GM21529 (cell line): ENCODE results near the gene HMGCL.
A peak's percentile ranks its signal among the peaks of the same experiment; 100 is the strongest.
"Not testable (repeated sequence)": the region's sequence is repeated elsewhere in the genome, so short reads cannot be mapped to it uniquely, and the experiment has no call there.

Experiments
- ATAC-seq: cut with Tn5 transposase; IDR thresholded peaks from one replicate; pipeline ENCODE4 v1.9.1; 2021; ENCODE audit not compliant: unreplicated experiment

The HMGCL gene

DNA sequence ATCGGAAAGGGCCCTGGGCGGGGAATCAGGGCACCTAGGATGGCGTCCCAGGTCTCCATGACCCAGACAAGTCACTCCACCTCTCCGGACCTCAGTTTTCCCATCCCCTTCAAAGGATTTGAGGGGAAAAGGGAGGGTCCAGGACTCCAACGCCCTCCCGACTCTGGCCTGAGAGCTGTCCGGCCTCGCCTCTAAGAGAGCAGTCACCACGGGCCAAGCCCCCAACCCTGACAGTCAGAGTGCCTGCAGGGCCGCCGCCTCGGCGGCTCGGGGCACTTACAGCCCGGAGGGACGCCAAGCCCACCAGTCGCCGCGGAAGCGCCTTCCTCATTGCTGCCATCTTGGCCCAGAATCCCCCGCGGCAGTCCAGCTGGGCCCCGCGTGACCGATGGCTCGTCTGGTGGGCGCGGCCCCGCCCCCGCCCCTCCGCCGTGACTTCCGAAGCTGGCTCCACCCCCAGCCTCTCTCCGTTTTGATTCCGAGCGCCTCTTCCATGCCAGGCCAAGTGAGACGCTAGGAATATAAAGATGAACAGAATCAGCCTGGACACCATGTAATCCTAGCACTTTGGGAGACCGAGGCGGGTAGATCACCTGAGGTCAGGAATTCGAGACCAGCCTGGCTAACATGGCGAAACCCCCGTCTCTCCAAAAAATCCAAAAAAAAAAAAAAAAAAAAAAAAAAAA is at the start of gene HMGCL:
Gene HMGCL, minus strand, starts transcription at position 354 of the 686 bp plus-strand sequence. Its CDS starts 14 bp downstream, at position 340.
- peak; percentile 82 for ATAC-seq

DNA sequence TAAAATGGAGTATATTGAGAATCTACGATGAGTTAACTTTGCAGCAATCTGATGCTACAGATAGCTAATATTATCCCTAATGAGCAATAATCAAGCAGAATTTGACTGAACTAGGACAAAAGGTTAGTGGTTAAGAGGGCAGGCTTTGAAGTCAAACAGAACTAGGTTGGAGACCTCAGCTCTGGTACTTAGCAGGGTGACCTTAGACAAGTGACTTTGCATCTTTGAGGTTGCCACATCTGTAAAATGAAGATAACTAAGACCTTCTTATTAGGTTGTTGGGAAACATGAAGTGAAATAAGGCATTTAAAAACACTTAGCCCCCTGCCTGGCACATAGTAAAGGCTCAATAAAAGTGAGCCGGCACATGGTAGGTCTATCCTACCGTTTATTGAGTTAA is 47.2 kb upstream of the HMGCL start:
- no peak for ATAC-seq

DNA sequence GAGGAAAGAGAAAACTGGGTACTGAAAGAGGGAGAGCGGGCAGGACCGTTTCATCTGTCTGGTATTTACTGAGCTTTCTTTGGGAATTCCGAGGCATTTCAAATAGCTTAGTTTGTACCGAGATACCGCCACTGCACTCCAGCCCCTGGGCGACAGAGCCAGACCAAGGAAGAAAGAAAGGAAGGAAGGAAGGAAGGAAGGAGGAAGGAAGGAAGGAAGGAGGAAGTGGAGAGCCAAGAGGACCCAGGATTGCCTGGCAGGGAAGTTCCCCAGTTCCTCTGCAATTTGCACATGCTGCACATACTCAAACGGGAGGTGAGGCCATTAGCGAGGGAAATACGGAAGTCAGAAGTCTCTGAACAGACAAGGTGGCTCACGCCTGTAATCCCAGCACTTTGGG is 43.8 kb upstream of the HMGCL start:
- no peak for ATAC-seq

DNA sequence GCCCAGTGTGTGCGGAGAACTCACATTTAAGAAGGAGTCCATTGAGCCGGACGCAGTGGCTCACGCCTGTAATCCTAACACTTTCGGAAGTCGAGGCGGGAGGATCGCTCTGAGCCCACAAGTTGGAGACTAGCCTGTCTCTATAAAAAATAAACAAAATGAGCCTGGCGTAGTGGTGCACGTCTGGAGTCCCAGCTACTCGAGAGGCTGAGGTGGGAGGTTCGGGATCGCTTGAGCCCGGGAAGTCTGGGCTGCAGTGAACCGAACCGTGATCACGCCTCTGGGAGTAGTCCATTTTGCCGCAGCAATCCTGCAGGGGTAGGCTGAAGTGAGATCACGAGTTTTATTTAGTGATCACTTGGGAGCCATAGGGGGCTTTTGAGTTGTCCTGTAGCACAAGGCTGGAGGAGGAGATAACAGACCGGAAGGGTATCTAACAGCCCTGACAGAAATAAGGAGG is 43.4 kb upstream of the HMGCL start:
- peak; percentile 11 for ATAC-seq

DNA sequence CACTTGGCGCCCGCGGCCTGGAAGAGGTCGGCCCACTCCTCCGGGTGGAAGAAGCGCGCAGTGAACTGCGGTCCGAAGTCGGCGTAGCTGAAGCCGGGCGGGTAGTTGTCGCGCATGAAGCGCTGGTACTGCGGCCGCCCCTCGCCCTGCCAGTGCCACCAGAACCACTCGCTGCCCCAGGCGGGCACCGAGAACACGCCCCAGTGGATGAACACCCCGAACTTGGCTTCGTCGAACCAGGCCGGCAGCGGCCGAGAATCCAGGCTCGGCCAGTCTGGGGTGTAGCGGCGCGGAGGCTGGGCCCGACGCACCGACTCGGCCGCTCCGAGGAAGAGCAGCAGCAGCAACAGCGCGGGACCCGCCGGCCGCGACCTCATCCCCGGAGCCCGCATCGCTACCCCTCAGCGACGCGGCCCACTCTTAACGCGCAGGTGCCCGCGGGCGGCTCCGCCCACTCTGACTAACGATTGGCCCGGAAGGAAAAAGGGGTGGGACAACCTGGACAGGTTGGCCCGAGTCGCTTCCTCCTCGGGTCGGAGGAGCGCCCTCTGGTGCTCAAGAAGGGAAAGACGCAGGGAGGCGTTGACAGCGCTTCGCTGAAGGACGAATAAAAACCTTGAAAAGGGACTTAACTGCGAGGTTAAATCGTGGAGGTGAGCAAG is 42.8 kb upstream of the HMGCL start, which contains the start of gene FUCA1:
Gene FUCA1, minus strand, starts transcription at position 396 of the 662 bp plus-strand sequence. Its CDS starts 4 bp downstream, at position 392.
- peak; percentile 89 for ATAC-seq

DNA sequence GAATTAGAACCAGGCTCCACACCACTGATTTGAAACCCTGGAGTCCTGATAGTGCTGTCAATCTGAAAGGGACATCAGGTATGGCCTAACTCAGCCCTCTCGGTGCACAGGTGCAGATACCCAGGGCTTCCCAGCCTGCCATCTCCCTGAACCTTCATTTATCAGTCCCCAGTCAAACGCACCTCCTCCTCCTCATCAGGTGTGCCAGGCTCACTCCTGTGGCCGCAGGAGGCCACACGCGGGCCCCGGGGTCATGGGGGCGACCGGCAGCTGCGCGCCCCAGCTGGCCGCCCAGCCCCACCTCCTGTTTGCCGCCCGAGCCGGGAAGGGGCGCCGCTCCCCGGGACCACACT is 42.3 kb upstream of the HMGCL start:
- ATAC-seq = no peak

DNA sequence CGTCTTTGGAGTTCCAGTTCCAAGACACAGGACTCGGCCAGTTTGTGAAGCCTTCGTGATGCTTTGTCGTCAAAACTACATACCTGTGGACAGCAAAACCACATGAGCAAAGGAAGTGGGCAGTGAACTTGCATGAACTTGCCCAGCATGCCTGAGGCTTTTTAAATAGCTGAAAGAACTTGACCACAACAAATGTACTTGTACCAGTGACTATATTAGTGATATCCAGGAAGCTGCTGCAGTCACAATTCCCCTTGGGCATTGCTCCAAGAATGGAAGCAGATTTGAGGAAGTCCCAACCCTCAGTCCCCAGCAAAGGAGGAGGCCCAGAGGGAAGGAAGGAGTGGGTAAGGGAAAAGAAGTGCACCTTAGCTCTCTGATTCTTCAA is 40.3 kb upstream of the HMGCL start:
- no peak for ATAC-seq

DNA sequence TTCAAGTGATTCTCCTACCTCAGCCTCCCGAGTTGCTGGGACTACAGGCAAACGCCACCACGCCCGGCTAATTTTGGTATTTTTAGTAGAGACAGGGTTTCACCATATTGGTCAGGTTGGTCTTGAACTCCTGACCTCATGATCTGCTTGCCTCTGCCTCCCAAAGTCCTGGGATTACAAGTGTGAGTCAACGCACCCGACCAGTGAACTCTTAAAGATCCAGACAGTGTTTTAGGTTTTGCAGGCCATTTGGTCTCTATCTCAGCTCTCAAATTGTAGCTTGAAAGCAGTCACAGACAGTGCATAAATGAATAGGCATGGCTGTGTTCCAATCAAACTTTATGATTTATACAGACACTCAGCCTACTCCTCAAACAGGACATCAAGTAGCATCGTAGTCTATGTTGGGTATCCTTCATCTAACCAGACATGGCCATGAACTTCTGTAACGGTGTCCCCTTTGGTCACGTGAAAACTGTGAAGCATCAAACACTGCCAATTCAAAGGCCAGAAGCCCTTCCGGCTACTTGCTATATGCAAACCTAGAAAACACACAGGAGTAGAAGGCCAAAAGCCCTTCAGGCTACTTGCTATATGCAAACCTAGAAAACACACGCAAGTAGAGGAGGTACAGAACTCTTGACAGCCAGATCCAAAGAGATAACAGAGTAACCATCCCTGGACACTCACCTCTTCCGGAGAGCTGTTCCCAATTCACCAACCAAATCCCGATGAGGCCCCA is 39.7 kb upstream of the HMGCL start:
- no peak for ATAC-seq

DNA sequence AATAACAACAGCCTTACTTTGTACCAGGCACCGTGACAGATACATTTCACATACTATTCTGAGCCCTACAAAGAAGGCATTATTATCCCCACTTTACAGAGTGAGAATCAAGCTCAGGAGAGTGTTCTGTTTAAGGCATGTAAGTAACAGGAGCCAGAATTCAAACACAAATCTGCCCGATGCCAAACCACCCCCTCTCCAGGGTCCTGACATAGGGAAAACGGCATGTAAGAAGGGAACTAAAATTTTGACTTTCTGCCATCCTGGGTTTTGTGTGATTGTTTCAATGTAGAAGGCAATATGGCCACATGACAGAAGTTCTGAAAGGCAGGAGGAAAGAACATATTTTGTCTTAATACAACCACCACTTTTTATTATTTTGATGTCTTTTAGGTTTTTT is 37.4 kb upstream of the HMGCL start:
- ATAC-seq = no peak

DNA sequence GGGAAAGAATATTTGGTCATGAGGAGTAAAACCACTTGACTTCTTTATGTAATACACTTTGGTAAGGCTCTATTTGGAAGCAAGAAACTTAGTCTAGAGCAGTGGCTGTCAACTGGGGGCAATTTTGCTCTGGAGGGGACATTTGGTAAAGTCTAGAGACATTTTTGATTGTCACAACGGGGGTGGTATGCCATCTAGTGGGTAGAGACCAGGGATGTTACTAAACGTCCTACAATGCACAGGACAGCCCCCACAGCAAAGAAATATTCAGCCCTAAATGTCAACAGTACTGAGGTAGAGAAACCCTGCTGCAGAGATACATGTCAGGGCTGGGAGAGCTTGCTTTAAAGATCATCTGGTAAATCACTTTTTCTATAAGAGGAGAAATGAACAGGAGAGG is 29.3 kb upstream of the HMGCL start:
- no peak for ATAC-seq

DNA sequence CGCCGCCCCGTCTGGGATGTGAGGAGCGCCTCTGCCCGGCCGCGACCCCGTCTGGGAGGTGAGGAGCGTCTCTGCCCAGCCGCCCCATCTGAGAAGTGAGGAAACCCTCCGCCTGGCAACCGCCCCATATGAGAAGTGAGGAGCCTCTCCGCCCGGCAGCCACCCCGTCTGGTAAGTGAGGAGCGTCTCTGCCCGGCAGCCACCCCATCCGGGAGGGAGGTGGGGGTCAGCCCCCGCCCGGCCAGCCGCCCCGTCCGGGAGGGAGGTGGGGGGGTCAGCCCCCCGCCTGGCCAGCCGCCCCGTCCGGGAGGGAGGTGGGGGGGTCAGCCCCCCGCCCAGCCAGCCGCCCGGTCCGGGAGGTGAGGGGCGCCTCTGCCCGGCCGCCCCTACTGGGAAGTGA is 27.9 kb upstream of the HMGCL start:
- ATAC-seq = not testable (repeated sequence)

DNA sequence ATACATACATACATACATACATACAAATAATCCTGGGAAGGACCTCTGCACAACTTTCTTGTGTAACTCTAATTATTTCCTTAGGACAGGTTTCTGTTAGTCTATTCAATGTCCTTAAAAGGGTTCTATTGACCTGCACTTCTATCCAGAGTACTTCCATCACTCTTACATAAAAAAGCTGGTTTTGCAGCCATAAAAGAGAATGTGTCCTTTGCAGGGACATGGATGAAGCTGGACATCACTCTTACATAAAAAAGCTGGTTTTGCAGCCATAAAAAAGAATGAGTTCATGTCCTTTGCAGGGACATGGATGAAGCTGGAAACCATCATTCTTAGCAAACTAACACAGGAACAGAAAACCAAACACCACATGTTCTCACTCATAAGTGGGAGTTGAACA is 26.2 kb upstream of the HMGCL start:
- not testable (repeated sequence) for ATAC-seq

DNA sequence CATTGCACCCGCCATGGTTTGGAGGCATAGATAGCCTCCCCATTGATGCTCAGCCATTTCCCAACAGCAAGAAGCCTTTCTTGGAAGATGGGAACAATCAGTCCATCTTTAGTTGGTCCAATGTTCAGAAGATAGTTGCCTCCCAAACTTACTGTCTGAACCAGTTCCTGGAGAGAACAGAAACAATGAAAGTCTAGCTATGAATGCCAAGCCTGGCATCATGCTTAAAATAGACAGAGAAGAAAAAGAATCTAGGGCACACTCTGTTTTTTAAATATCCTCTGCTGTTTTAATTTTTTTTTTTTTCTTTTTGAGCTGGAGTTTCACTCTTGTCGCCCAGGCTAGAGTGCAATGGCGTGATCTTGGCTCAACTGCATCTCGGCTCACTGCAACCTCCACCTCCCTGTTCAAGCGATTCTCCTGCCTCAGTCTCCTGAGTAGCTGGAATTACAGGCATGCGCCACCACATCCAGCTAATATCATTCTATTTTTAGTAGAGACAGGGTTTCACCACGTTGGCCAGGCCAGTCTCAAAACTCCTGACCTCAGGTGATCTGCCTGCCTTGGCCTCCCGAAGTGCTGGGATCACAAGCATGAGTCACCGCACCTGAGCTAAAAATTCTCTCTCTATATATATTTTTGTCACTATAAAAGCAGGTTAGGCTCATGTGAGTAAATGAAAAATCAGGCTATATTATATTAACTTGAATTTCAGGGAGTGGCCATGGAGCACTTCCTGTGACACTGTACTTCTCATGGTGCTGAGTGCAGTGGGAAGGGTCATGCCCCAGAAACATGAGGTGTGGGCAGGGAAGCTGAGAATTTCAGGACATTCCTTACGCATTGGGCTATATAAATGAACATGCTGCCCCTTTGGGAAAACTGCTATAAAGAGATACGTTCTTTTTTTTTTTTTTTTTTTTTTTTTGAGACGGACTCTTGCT is 23.7 kb upstream of the HMGCL start:
- no peak for ATAC-seq

DNA sequence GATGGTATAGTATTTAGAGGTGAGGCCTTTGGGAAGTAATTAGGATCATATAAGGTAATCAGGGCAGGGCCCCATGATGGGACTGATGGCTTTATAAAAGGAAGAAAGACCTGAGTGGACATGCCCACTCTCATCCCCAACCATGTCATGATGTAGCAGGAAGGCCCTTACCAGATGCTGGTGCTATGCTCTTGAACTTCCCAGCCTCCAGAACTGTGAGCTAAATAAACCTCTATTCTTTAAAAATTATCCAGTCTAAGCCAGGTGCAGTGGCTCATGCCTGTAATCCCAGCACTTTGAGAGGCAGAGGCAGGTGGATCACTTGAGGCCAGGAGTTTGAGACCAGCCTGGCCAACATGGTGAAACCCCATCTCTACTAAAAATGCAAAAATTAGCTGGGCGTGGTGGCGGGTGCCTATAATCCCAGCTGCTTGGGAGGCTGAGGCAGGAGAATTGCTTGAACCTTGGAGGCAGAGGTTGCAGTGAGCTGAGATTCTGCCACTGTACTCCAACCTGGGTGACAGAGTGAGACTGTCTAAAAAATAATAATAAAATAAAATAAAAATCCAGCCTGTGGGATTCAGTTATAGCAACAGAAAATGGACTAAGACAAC is 22.4 kb upstream of the HMGCL start:
- not testable (repeated sequence) for ATAC-seq

DNA sequence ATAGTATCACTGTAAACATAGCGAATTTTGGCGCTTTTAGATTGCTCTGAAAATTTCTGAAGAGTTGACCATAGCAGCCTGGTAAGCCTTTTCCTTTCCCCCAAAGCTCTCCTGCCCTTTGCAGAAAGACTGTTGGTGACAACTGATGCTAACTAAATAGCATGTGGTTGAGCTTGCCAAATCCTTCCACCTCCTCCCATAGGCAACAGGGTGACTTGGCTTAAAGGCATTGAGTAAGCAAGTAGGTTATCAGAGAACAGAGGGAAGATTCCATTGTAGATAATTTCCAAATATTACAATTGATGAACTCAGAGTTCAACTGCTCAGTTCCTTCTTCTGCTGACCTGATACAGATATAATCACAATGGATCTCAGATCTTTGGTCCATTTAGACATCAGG is 19.9 kb upstream of the HMGCL start:
- ATAC-seq = no peak

DNA sequence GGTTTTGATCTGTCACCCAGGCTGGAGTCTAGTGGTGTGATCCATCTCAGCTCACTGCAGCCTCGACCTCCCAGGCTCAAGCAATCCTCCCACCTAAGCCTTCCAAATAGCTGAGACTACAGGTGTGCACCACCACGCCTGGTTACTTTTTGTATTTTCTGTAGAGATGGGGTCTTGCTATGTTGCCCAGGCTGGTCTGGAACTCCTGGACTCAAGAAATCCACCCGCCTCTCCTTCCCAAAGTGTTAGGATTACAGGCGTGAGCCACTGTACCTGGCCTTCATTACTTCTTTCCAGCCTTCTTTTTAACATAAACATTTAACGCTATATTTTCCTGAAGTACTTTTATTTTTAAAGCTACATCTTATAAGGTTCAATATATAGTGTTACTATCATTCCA is 18.4 kb upstream of the HMGCL start:
- ATAC-seq = no peak

DNA sequence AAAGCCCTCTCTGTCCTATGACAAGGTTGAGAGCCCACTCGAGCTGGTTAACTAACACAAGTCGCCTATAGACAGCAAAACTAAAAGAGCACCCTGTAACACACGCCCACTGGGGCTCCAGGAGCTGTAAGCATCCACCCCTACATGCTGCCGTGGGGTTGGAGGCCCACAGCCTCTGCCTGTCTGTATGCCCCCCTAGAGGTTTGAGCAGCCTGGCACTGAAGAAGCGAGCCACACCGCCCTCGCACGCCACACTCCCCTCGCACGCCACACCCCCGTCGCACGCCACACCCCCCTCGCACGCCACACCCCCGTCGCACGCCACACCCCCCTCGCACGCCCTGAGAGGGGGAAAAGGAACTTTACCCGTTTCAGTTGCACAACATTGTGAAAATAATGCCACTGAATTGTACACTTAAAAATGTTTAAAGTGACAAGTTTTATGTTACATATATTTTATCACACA is 13.2 kb upstream of the HMGCL start:
- peak; percentile 61 for ATAC-seq

DNA sequence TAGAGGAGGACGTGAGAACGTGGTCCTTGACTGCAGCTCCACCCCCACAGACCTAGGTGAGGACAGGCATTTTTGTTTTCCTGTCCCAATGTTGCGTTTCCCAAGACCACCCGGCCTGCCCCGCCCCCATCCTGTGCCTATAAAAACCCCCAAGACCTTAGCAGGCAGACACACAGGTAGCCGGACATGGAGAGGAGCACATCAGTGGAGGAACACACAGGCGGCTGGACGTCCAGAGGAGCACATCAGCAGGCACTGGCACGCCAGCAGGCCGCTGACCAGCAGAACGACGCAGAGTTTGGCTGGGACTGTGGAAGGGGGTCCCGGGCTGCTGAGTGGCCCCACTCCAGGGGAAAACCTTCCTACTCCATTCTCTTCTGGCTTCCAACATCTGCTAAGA is 12.7 kb upstream of the HMGCL start:
- no peak for ATAC-seq

DNA sequence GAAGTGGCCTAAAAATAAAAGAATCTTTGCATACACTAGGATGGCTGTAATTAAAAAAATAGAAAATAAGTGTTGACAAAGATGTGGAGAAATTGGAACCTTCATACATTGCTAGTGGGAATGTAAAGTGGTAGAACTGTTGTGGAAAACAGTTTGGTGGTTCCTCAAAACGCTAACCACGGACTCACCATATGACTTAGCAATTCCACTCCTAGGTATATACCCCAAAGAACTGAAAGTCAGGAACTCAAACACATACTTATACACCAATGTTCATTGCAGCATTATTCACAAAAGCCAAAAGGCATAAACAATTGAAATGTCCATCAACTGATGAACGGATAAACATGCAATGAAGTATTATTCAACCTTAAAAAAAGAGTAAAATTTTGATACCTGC is 10.8 kb upstream of the HMGCL start:
- ATAC-seq = no peak

DNA sequence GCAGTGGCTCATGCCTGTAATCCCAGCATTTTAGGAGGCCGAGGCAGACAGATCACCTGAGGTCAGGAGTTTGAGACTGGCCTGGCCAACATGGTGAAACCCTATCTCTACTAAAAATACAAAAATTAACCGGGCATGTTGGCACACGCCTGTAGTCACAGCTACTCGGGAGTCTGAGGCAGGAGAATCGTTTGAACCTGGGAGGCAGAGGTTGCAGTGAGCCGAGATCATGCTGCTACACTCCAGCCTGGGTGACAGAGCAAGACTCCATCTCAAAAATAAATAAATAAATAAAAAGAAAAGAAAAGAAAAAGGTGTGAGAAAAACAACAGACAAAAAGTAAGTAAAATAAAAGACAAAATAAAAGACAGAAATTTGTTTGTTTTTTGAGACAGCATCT is 8.9 kb upstream of the HMGCL start:
- not testable (repeated sequence) for ATAC-seq
